22Rv1 (cell line): ENCODE data around the gene HCFC1R1.
"Not testable (repeated sequence)": the region's sequence is repeated elsewhere in the genome, so short reads cannot be mapped to it uniquely, and the experiment has no call there.

ENCODE experiments used
- H3K27ac ChIP-seq: fragments of 450-650 bp; 2 replicates; pipeline ENCODE4 v1.5.1; 2017
- CTCF ChIP-seq: fragments of 450-650 bp; IDR thresholded peaks from 2 replicates; pipeline ENCODE4 v1.5.1; 2017; ENCODE audit warnings: mild to moderate bottlenecking
- ZFX ChIP-seq: fragments of 450-650 bp; IDR thresholded peaks from 2 replicates; pipeline ENCODE4 v1.6.1; 2017; ENCODE audit warnings: antibody characterized with exemption, borderline replicate concordance

The HCFC1R1 gene

DNA sequence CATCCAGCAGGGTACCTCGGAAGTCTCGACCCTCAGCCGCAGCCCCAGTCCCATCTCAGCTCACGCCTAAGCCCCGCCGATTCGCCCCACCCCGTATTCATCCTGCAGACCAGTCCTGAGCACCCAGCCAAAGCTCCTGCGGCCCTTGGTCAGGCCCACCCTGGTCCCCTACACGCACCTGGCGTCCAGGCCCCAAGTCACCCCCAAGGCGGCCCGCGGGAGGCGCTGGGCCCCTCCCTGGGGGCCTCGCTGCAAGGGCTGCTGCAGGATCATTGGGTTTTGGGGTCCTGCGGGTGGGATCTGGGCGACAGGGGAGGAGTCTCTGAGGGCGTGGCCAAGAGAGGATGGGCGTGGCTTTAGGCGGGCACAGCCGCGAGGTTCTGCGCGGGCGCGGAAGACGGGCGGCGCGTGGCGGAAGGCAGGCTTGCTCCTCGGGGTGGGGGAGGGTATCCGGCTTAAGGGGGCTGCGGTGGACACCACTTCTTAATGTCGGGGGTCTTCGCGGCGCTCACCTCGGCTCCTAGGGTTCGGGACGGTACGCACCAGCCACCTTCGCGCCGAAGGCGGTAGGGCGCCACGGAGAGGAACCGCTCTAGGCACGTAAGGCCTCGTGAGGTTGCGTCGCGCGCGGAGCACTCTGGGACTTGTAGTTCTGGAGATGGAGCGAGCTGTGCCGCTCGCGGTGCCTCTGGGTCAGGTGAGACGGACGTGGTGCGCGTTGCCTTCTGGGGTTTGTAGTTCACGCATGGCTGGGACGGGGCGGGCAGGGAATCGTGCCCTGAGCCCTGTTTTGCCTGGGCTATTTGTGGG, at the start of gene HCFC1R1, which contains the start of gene THOC6:
Gene HCFC1R1 (minus strand): TSS at position 274 of the 810 bp plus-strand sequence. CDS start 1 bp downstream, at position 273.
Gene THOC6 (plus strand): TSS at position 367 of the 810 bp plus-strand sequence. CDS start 292 bp downstream, at position 659.
- H3K27ac ChIP-seq, result peak within 1 kb of the TSS; percentile 88
- TF ChIP-seq ZFX (no peak), CTCF (no peak)

DNA sequence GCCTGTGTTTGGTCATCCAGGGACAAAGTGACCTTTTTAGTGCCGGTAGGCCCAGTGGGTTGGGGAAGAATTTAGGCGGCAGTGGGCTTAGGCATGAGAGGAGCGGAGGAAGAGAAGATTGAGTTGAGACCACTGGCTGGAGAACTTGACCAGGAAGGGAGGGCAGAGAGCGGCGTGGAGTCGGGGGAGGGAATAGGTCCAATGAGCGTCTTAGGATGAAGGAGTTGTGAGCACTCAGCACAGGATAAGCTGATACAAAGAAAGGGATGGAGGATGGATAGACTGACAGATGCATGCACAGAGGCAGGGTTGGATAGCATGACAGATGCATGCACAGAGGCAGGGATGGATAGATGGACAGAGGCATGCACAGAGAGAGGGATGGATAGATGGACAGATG, 49.7 kb upstream of the HCFC1R1 start:
- H3K27ac ChIP-seq, result no peak overlapping the region
- TF ChIP-seq ZFX (no peak), CTCF (no peak)

- not testable (repeated sequence) for H3K27ac ChIP-seq
These were observed 49.0 kb upstream of the HCFC1R1 start for GRCh38 chr16:3072576-3073263.

DNA sequence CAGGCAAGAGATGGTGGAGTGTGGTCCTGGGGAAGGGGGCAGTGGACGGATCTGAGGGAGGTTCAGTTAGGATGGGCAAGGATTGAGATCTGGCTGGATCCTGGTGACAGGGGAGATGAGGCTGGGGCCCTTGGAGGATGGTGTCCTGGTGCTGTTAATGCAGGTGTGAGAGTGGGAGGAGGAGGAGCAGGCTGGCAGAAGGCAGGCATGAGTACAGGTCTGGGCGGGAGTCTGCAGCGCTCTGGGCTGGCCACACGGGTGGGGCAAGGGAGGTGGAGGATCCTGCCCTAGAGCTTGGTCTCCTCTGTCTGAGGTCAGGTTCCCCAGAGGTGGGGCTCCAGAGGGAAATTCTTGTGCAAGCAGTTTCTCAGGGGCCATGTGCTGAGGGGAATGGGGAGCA, 48.4 kb upstream of the HCFC1R1 start:
- H3K27ac ChIP-seq, result not testable (repeated sequence)

GRCh38 chr16:3071655-3072054, 47.9 kb upstream of the HCFC1R1 start:
- TF ChIP-seq CTCF (no peak), ZFX (no peak)
- H3K27ac ChIP-seq, result no peak overlapping the region

DNA sequence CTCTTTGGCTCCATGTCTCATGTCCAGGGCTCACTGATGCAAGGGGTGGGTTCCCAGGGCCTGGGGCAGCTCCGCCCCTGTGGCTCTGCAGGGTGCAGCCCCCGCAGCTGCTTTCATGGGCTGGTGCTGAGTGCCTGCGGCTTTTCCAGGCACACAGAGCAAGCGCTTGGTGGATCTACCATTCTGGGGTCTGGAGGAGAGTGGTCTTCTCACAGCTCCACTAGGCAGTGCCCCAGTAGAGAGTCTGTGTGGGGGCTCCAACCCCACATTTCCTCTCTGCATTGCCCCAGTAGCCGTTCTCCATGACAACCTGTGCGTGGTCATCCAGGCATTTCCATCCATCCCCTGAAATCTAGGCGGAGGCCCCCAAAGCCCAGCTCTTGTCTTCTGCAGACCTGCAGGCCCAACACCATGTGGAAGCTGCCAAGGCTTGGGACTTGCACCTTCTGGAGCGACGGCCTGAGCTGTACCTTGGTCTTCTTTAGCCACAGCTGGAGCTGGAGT, 46.9 kb upstream of the HCFC1R1 start:
- H3K27ac ChIP-seq, result no peak overlapping the region
- TF ChIP-seq ZFX (no peak), CTCF (no peak)

DNA sequence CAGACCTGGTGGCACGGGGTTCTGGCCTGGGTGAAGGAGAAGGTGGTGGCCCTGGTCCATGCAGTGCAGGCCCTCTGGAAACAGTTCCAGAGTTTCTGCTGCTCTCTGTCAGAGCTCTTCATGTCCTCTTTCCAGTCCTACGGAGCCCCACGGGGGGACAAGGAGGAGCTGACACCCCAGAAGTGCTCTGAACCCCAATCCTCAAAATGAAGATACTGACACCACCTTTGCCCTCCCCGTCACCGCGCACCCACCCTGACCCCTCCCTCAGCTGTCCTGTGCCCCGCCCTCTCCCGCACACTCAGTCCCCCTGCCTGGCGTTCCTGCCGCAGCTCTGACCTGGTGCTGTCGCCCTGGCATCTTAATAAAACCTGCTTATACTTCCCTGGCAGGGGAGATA, 45.4 kb upstream of the HCFC1R1 start:
- H3K27ac ChIP-seq, result not testable (repeated sequence)

GRCh38 chr16:3068487-3068886, 44.7 kb upstream of the HCFC1R1 start:
- no peak for TF ChIP-seq ZFX
- TF ChIP-seq CTCF, result no peak
- no peak overlapping the region for H3K27ac ChIP-seq
